Adrenal gland (tissue), 12 donors: ENCODE measurements around the gene SRMS. TPM values are rescaled to one million over a fixed set of nuclear protein-coding genes. Genes with fewer than 3 reads are reported as not detected.
A peak's percentile ranks its signal among the peaks of the same experiment; 100 is the strongest.

ENCODE experiments used
- DNase-seq, 7 donors: peaks; one replicate each; pipeline ENCODE4 v3.0.0-alpha.2; 2019 to 2020
- H3K27ac ChIP-seq, 5 donors: fragments of 200-600 bp; sonication (generic) in 4 of 5; 1 replicate in 3 of 5; 2 replicates in 2 of 5; pipeline versions ENCODE4 v1.5.1 to v1.8.0; 2016 to 2020; ENCODE audit warnings: mild to moderate bottlenecking in 1 of 5
- H3K27me3 ChIP-seq: fragments of 200-600 bp; 2 replicates; pipeline ENCODE4 v1.8.0; 2021
- H3K36me3 ChIP-seq, 2 donors: fragments of 200-600 bp; replicated peaks in 1 of 2; 1 replicate in 1 of 2; 2 replicates in 1 of 2; pipeline versions ENCODE4 v1.5.1 to v1.8.0; 2018 to 2022
- H3K4me1 ChIP-seq, 2 donors: fragments of 200-600 bp; replicated peaks in 1 of 2; 1 replicate in 1 of 2; 2 replicates in 1 of 2; pipeline versions ENCODE4 v1.5.1 to v1.8.0; 2018 to 2021
- H3K4me3 ChIP-seq, 4 donors: fragments of 200-600 bp; sonication (generic) in 3 of 4; one replicate each; pipeline ENCODE4 v1.5.1; 2016 to 2018
- H3K9me3 ChIP-seq, 3 donors: fragments of 200-600 bp; sonication (generic) in 1 of 3; replicated peaks in 1 of 3; 1 replicate in 2 of 3; 2 replicates in 1 of 3; pipeline versions ENCODE4 v1.5.1 to v1.8.0; 2016 to 2021
- CTCF ChIP-seq, 6 experiments: fragments of 450-650 bp in 4 of 6; fragments of 200-600 bp in 2 of 6; sonication (generic) in 1 of 6; IDR thresholded peaks; 1 replicate in 5 of 6; 2 replicates in 1 of 6; pipeline versions ENCODE4 v1.5.1 to v1.8.0; 2016 to 2021; ENCODE audit warnings: antibody characterized with exemption in 6 of 6, mild to moderate bottlenecking in 2 of 6, moderate library complexity in 1 of 6
- POLR2A ChIP-seq, 2 donors: fragments of 450-650 bp; IDR thresholded peaks; one replicate each; pipeline ENCODE4 v1.6.1; 2017; ENCODE audit warnings: antibody characterized with exemption in 2 of 2, mild to moderate bottlenecking in 2 of 2, moderate library complexity in 1 of 2
- WGBS, 4 donors: extraction: QIAGEN DNeasy Blood & Tissue Kit in 2 of 4; methylation state at CpG; one replicate each; pipeline versions ENCODE4 v1.1.5 to v1.1.7; 2013 to 2017; 5-methylcytosine and 5-hydroxymethylcytosine counted together
- intact Hi-C, 2 donors: fragments of 100-400 bp; cut with DNase I; formaldehyde crosslinking; loops; one replicate each; pipeline versions ENCODE4 v1.14.1 to v1.15.0; 2022 to 2023
- polyA plus RNA-seq, 3 donors: library from polyadenylated mRNA; stranded (reverse); fragments of 200-250 nt in 2 of 3; fragments of 350-450 nt in 1 of 3; fragmentation: Illumina TruSeq in 1 of 3; extraction: RNeasy Lipid Tissue Mini Kit (QIAGEN cat#74804) in 1 of 3; gene quantifications; one replicate each; pipeline ENCODE4 v1.2.3, GENCODE V29; 2013 to 2014
- total RNA-seq, 9 donors: library from RNA; depleted of rRNA in 4 of 9; stranded (reverse); fragments of >200 nt in 4 of 9; fragments of 120-200 nt in 1 of 9; fragmentation: NEBNext Ultra II Directional in 1 of 9; extraction: Animal tissue kit (Norgen Biotek cat#: 25700) in 1 of 9; gene quantifications; one replicate each; pipeline versions ENCODE4 v1.1.0 to v1.2.4, GENCODE V29; 2013 to 2023
- donor health status: healthy with polysubstance abuse.
- donor health status: Bipolar disorder and iron deficiency.
- donor health status: DM: yes; HTN: yes; CAD: no.
- donor health status: DM: no; HTN: no; CAD: no.
- donor health status: DM: no; HTN: no; CAD: no.
- donor health status: DM: yes; HTN: yes; CAD: no.

Gene SRMS
- total and polyA plus RNA-seq, 12 donors, result not detected

GRCh38 chr20:63538204-63539091 lies 9.1 kb downstream of the SRMS start:
- Histone ChIP-seq H3K27ac (peak overlapping the region in 2 of 5 donors; percentile 30 to 32), H3K9me3 (no peaks in the 10 kb centered on the region), H3K4me3 (peak overlapping the region in 1 of 4 donors; percentile 40), H3K27me3 (peaks cover 7% of the 10 kb centered on the region), H3K36me3 (no peaks in the 10 kb centered on the region), H3K4me1 (peaks cover 0 to 7% of the 10 kb centered on the region in 2 donors)
- intact Hi-C loops, result loop anchor here (2.0 to 10.0 kb wide), 3 partner anchors 326 to 439 kb away; partner anchors contain the start of genes ABHD16B (in 1 of the 2), SAMD10 (in 1 of the 2) and TPD52L2 (in 1 of the 2)
- 48 to 57% (median 51%) methylated on average over 19 to 27 of the region's 27 CpGs for WGBS, 4 donors
- TF ChIP-seq CTCF (IDR thresholded peaks at IDR 0.05) (peak in 2 of 6 experiments; percentile 9 to 27), POLR2A (IDR thresholded peaks at IDR 0.05) (no peak)
- no peak for DNase-seq

- no peak for TF ChIP-seq POLR2A (IDR thresholded peaks at IDR 0.05)
- TF ChIP-seq CTCF (IDR thresholded peaks at IDR 0.05), result peak; percentile 90 to 99 (median 96)
- H3K27me3 ChIP-seq, result peaks cover 7% of the 10 kb centered on the region
- 0 to 47% (median 17%) methylated on average over 6 to 34 of the region's 34 CpGs for WGBS, 4 donors
- peak overlapping the region in 2 of 5 donors; percentile 30 to 65 for H3K27ac ChIP-seq
- no peaks in the 10 kb centered on the region for H3K9me3 ChIP-seq
- DNase-seq, result peak; percentile 78 to 92 (median 84)
- peak overlapping the region in 1 of 4 donors; percentile 40 for H3K4me3 ChIP-seq
- H3K36me3 ChIP-seq, result no peaks in the 10 kb centered on the region
- intact Hi-C loops, result loop anchor here (2.0 to 10.0 kb wide), 3 partner anchors 327 to 440 kb away; partner anchors contain the start of genes ABHD16B (in 1 of the 2), SAMD10 (in 1 of the 2) and TPD52L2 (in 1 of the 2)
- H3K4me1 ChIP-seq, result peaks cover 0 to 7% of the 10 kb centered on the region in 2 donors
Observed at GRCh38 chr20:63537525-63538203, 9.9 kb downstream of the SRMS start.

- Histone ChIP-seq H3K9me3 (no peaks in the 10 kb centered on the region), H3K4me1 (peaks cover 0 to 7% of the 10 kb centered on the region in 2 donors), H3K27ac (peak within 1 kb of the TSS in 2 of 5 donors; percentile 30 to 65), H3K36me3 (no peaks in the 10 kb centered on the region), H3K27me3 (peaks cover 7% of the 10 kb centered on the region), H3K4me3 (peak within 1 kb of the TSS in 1 of 4 donors; percentile 40)
- intact Hi-C loops, result loop anchor here (5.0 to 10.0 kb wide), 2 partner anchors 328 to 440 kb away; partner anchors contain the start of genes ABHD16B (in 1 of the 2), SAMD10 (in 1 of the 2) and TPD52L2 (in 1 of the 2)
- peak in 2 of 7 donors; percentile 41 to 52 for DNase-seq
- WGBS, 4 donors, result 73 to 84% (median 79%) methylated on average over 4 to 29 of the region's 29 CpGs
- no peak for TF ChIP-seq CTCF (IDR thresholded peaks at IDR 0.05)
- TF ChIP-seq POLR2A (IDR thresholded peaks at IDR 0.05), result no peak
Observed at GRCh38 chr20:63536997-63537524, 10.5 kb downstream of the SRMS start, which contains the start of gene PTK6. TSS of gene PTK6 (minus strand) at chr20:63537376. CDS start at chr20:63537314, 62 bp downstream.
